Activated naive CD8-positive, alpha-beta T cell (primary cell): ENCODE data around the gene PFN1.

Source experiments
- H3K27ac Mint-ChIP-seq: one replicate; pipeline ENCODE4 v1.8.0; 2021; ENCODE audit warnings: mixed read lengths
- H3K27me3 Mint-ChIP-seq: one replicate; pipeline ENCODE4 v1.8.0; 2021; ENCODE audit warnings: mixed read lengths
- H3K36me3 Mint-ChIP-seq: one replicate; pipeline ENCODE4 v1.8.0; 2021; ENCODE audit warnings: mixed read lengths
- H3K4me1 Mint-ChIP-seq: one replicate; pipeline ENCODE4 v1.8.0; 2021; ENCODE audit warnings: low read depth, mixed read lengths
- H3K4me3 Mint-ChIP-seq: one replicate; pipeline ENCODE4 v1.8.0; 2021; ENCODE audit warnings: mild to moderate bottlenecking, mixed read lengths
- H3K9me3 Mint-ChIP-seq: one replicate; pipeline ENCODE4 v1.8.0; 2021; ENCODE audit warnings: low read depth, mixed read lengths

PFN1 gene

GRCh38 chr17:4901108-4901647 is 47.2 kb downstream of the PFN1 start:
- Mint-ChIP-seq H3K27ac (no peak overlapping the region), H3K4me1 (peaks cover 36% of the 10 kb centered on the region)

GRCh38 chr17:4900231-4901107 is 47.9 kb downstream of the PFN1 start:
- Mint-ChIP-seq H3K27ac (no peak overlapping the region), H3K4me1 (peaks cover 36% of the 10 kb centered on the region), H3K4me3 (peak overlapping the region; percentile 93), H3K27me3 (no peaks in the 10 kb centered on the region), H3K9me3 (no peaks in the 10 kb centered on the region), H3K36me3 (no peaks in the 10 kb centered on the region)

More at GRCh38 chr17:4901108-4901647, 47.2 kb downstream of the PFN1 start:
- Mint-ChIP-seq H3K4me3 (peak overlapping the region; percentile 93), H3K36me3 (no peaks in the 10 kb centered on the region), H3K27me3 (no peaks in the 10 kb centered on the region), H3K9me3 (no peaks in the 10 kb centered on the region)

- Mint-ChIP-seq H3K27me3 (no peaks in the 10 kb centered on the region), H3K36me3 (no peaks in the 10 kb centered on the region), H3K9me3 (no peaks in the 10 kb centered on the region), H3K4me3 (peak within 1 kb of the TSS; percentile 93), H3K4me1 (peaks cover 35% of the 10 kb centered on the region), H3K27ac (peak within 1 kb of the TSS; percentile 92)
Measured at GRCh38 chr17:4899341-4900230, 48.7 kb downstream of the PFN1 start, which contains the start of gene C17orf107. Gene C17orf107, plus strand, starts transcription at chr17:4899536. Its CDS starts 227 bp downstream, at chr17:4899763.

- no peak overlapping the region for H3K27ac Mint-ChIP-seq
- no peaks in the 10 kb centered on the region for H3K27me3 Mint-ChIP-seq
- no peaks in the 10 kb centered on the region for H3K9me3 Mint-ChIP-seq
- H3K36me3 Mint-ChIP-seq: no peaks in the 10 kb centered on the region
- peak overlapping the region; percentile 93 for H3K4me3 Mint-ChIP-seq
- H3K4me1 Mint-ChIP-seq: peaks cover 34% of the 10 kb centered on the region
Measured at GRCh38 chr17:4898927-4899326, 49.4 kb downstream of the PFN1 start.

- no peaks in the 10 kb centered on the region for H3K9me3 Mint-ChIP-seq
- peaks cover 30% of the 10 kb centered on the region for H3K4me1 Mint-ChIP-seq
- H3K4me3 Mint-ChIP-seq: peak overlapping the region; percentile 75
- no peaks in the 10 kb centered on the region for H3K36me3 Mint-ChIP-seq
- H3K27ac Mint-ChIP-seq: no peak overlapping the region
- H3K27me3 Mint-ChIP-seq: no peaks in the 10 kb centered on the region
Measured at GRCh38 chr17:4898351-4898750, 50.0 kb downstream of the PFN1 start.

GRCh38 chr17:4897785-4898184 is 50.5 kb downstream of the PFN1 start:
- H3K4me3 Mint-ChIP-seq: no peak overlapping the region
- peaks cover 25% of the 10 kb centered on the region for H3K4me1 Mint-ChIP-seq
- no peaks in the 10 kb centered on the region for H3K27me3 Mint-ChIP-seq
- no peaks in the 10 kb centered on the region for H3K9me3 Mint-ChIP-seq
- no peak overlapping the region for H3K27ac Mint-ChIP-seq
- no peaks in the 10 kb centered on the region for H3K36me3 Mint-ChIP-seq

GRCh38 chr17:4897198-4897687 is 51.1 kb downstream of the PFN1 start:
- H3K9me3 Mint-ChIP-seq: no peaks in the 10 kb centered on the region
- H3K4me1 Mint-ChIP-seq: peaks cover 19% of the 10 kb centered on the region
- H3K27me3 Mint-ChIP-seq: no peaks in the 10 kb centered on the region
- H3K4me3 Mint-ChIP-seq: no peak overlapping the region
- no peak overlapping the region for H3K27ac Mint-ChIP-seq
- H3K36me3 Mint-ChIP-seq: no peaks in the 10 kb centered on the region

GRCh38 chr17:4896332-4897197 is 51.8 kb downstream of the PFN1 start:
- Mint-ChIP-seq H3K4me3 (no peak overlapping the region), H3K4me1 (peaks cover 17% of the 10 kb centered on the region), H3K27me3 (no peaks in the 10 kb centered on the region), H3K27ac (no peak overlapping the region), H3K36me3 (no peaks in the 10 kb centered on the region), H3K9me3 (no peaks in the 10 kb centered on the region)

- H3K4me3 Mint-ChIP-seq: no peak overlapping the region
- peaks cover 14% of the 10 kb centered on the region for H3K4me1 Mint-ChIP-seq
- no peaks in the 10 kb centered on the region for H3K27me3 Mint-ChIP-seq
- H3K9me3 Mint-ChIP-seq: no peaks in the 10 kb centered on the region
- no peaks in the 10 kb centered on the region for H3K36me3 Mint-ChIP-seq
- H3K27ac Mint-ChIP-seq: no peak overlapping the region
Measured at GRCh38 chr17:4895657-4896331, 52.5 kb downstream of the PFN1 start.
